GM18499 (cell line): Measurements from ENCODE around the gene DNAH6.

Experiments
- ATAC-seq: cut with Tn5 transposase; IDR thresholded peaks from one replicate; pipeline ENCODE4 v1.9.1; 2021; ENCODE audit warnings: moderate number of reproducible peaks; ENCODE audit not compliant: insufficient read depth, unreplicated experiment

DNAH6 gene

GRCh38 chr2:84829693-84830092, 313.4 kb downstream of the DNAH6 start:
- ATAC-seq: no peak

- ATAC-seq: no peak
Observed at GRCh38 chr2:84830095-84830494, 313.8 kb downstream of the DNAH6 start.

- ATAC-seq: no peak
Observed at GRCh38 chr2:84830758-84831500, 314.6 kb downstream of the DNAH6 start.

GRCh38 chr2:84832772-84833461, 316.6 kb downstream of the DNAH6 start:
- ATAC-seq: peak; percentile 56

GRCh38 chr2:84833481-84834150, 317.3 kb downstream of the DNAH6 start:
- no peak for ATAC-seq

- no peak for ATAC-seq
Observed at GRCh38 chr2:84836215-84836614, 319.9 kb downstream of the DNAH6 start.

GRCh38 chr2:84838434-84839145, 322.3 kb downstream of the DNAH6 start:
- no peak for ATAC-seq

GRCh38 chr2:84839851-84840250, 323.6 kb downstream of the DNAH6 start:
- ATAC-seq: no peak

- no peak for ATAC-seq
Observed at GRCh38 chr2:84840306-84840705, 324.0 kb downstream of the DNAH6 start.

GRCh38 chr2:84841577-84841976, 325.3 kb downstream of the DNAH6 start:
- ATAC-seq: no peak

- no peak for ATAC-seq
Observed at GRCh38 chr2:84844141-84844540, 327.8 kb downstream of the DNAH6 start.

- ATAC-seq: no peak
Observed at GRCh38 chr2:84846041-84846663, 329.9 kb downstream of the DNAH6 start.

- no peak for ATAC-seq
Observed at GRCh38 chr2:84846741-84847142, 330.4 kb downstream of the DNAH6 start.

- no peak for ATAC-seq
Observed at GRCh38 chr2:84847326-84848050, 331.2 kb downstream of the DNAH6 start.

- ATAC-seq: no peak
Observed at GRCh38 chr2:84849271-84849952, 333.1 kb downstream of the DNAH6 start.

- ATAC-seq: no peak
Observed at GRCh38 chr2:84850471-84850870, 334.2 kb downstream of the DNAH6 start.

GRCh38 chr2:84851876-84852275, 335.6 kb downstream of the DNAH6 start:
- no peak for ATAC-seq

- no peak for ATAC-seq
Observed at GRCh38 chr2:84854850-84855249, 338.6 kb downstream of the DNAH6 start.

- no peak for ATAC-seq
Observed at GRCh38 chr2:84855731-84856130, 339.4 kb downstream of the DNAH6 start.
